ENCODE data around the gene GLUL. TPM values are rescaled to one million over a fixed set of nuclear protein-coding genes. Genes with fewer than 3 reads are reported as not detected.

GLUL gene
- total and polyA plus RNA-seq, 2 of the 4 experiments (the other 2 are of a cell fraction), result 131 to 385 TPM

DNA sequence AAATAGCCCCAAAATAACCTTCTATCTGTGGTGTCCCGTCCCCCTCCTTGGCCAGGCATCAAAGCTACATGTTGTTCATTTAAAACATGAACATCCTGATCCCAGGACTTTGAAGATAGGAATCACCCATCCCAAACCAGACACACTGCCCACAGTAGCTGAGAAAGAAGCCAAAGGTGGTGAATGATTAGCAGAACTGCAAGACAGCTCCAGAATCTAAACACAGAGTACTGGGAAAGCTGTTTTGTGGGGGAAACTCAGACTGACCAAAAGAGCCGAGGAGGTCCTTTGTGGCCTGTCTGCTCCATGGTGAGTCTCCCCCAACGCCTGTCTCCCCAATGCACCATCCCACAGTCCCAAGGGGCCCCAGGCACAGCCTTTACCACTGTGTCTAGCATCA lies 16.1 kb upstream of the GLUL start:
- in situ Hi-C loops (cut with MboI; ENCODE audit: low sequenced_read_pairs), result no loop called here
- Histone ChIP-seq H2BK20ac (ENCODE audit: low read depth, low read length) (no peak overlapping the region), H3K79me1 (ENCODE audit: low read depth in 1 of 2, low read length in 2 of 2) (no peaks in the 10 kb centered on the region), H3K14ac (replicated peaks; ENCODE audit: low read depth, low read length) (no peak overlapping the region), H3K9me3 (ENCODE audit: control insufficient read depth, insufficient read depth, low read length) (no peaks in the 10 kb centered on the region), H2AFZ (replicated peaks; ENCODE audit: low read length, poor library complexity) (no peak overlapping the region), H2BK120ac (ENCODE audit: low read depth, low read length) (no peak overlapping the region), H3K23ac (ENCODE audit: low read depth, low read length) (no peak overlapping the region), H3K9ac (ENCODE audit: low read depth, low read length) (no peak overlapping the region), H3K9me1 (ENCODE audit: insufficient read depth, low read length) (no peaks in the 10 kb centered on the region), H4K20me1 (ENCODE audit: insufficient read depth, low read length) (no peaks in the 10 kb centered on the region), H3K18ac (ENCODE audit: low read depth, low read length) (no peak overlapping the region), H3K27ac (ENCODE audit: insufficient read depth, low read length) (no peak overlapping the region), H4K5ac (ENCODE audit: low read depth, low read length) (no peak overlapping the region), H3K27me3 (ENCODE audit: control insufficient read depth, insufficient read depth, low read length) (peaks cover 2% of the 10 kb centered on the region; the same call in 1 of the 2 replicates), H3K4me2 (ENCODE audit: low read depth, low read length) (no peak overlapping the region), H3K4ac (ENCODE audit: low read depth, low read length) (no peak overlapping the region), H2BK15ac (ENCODE audit: low read depth, low read length) (no peak overlapping the region), H2AK5ac (ENCODE audit: low read depth, low read length) (no peak overlapping the region), H2BK5ac (ENCODE audit: low read depth, low read length, poor library complexity, severe bottlenecking) (no peak overlapping the region), H3K36me3 (ENCODE audit: control insufficient read depth, insufficient read depth, low read length) (no peaks in the 10 kb centered on the region), H4K8ac (ENCODE audit: low read depth in 2 of 2, low read length in 2 of 2) (no peak overlapping the region), H3K4me3 (ENCODE audit: insufficient read depth, low read depth, low read length) (no peak overlapping the region), H3K4me1 (ENCODE audit: control insufficient read depth, insufficient read depth, low read length) (no peaks in the 10 kb centered on the region), H2AK9ac (replicated peaks; ENCODE audit: low read depth, low read length, poor library complexity) (no peak overlapping the region), H3K56ac (ENCODE audit: extremely low read depth, insufficient read depth, low read length) (no peak overlapping the region), H4K91ac (ENCODE audit: insufficient read depth, low read depth, low read length) (no peak overlapping the region)
- intact Hi-C loops (cut with micrococcal nuclease), result no loop called here
- POLR2A ChIA-PET (ENCODE audit: unreplicated experiment), result no interaction called here
- WGBS, 2 experiments (ENCODE audit: extremely low coverage in 2 of 2, insufficient read length in 1 of 2), result no CpG with 5 or more reads among the region's 3 CpGs
- CTCF ChIA-PET, result no interaction called here
- no peak for DNase-seq
- TF ChIP-seq USF2 (IDR thresholded peaks at IDR 0.05; ENCODE audit: low read depth, low read length) (no peak), ELK1 (IDR thresholded peaks at IDR 0.05; ENCODE audit: borderline replicate concordance, low read depth, low read length) (no peak)
- dilution Hi-C loops (cut with HindIII; ENCODE audit: low sequenced_read_pairs, unreplicated experiment), result no loop called here
- no TSS peak for BruUV-seq (replicated peaks)
- ATAC-seq (ENCODE audit: low read depth), result no peak
